IPS-NIHi11 (cell line): ENCODE results near the gene TMEM201.

Source experiments
- DNase-seq: peaks from one replicate; pipeline ENCODE4 v3.0.0; 2012; ENCODE audit warnings: mixed read lengths, low spot score

TMEM201 gene

GRCh38 chr1:9654051-9654833, 65.5 kb downstream of the TMEM201 start:
- DNase-seq = no peak

- DNase-seq = no peak
Observed at GRCh38 chr1:9654834-9655723, 66.4 kb downstream of the TMEM201 start.

GRCh38 chr1:9655836-9656235, 67.1 kb downstream of the TMEM201 start:
- DNase-seq = no peak

GRCh38 chr1:9657521-9658032, 68.9 kb downstream of the TMEM201 start:
- DNase-seq = no peak

- DNase-seq = no peak
Observed at GRCh38 chr1:9658199-9658598, 69.5 kb downstream of the TMEM201 start.

GRCh38 chr1:9659328-9659727, 70.6 kb downstream of the TMEM201 start:
- DNase-seq = no peak

- no peak for DNase-seq
Observed at GRCh38 chr1:9663257-9663656, 74.5 kb downstream of the TMEM201 start.
